ENCODE results near the gene ACVR2A. TPM values are rescaled to one million over a fixed set of nuclear protein-coding genes. Genes with fewer than 3 reads are reported as not detected.

Gene ACVR2A
- total RNA-seq: 41.7 TPM

- peak; percentile 77 for DNase-seq
Measured at GRCh38 chr2:147844697-147845410, at the start of gene ACVR2A. Gene ACVR2A, plus strand, starts transcription at chr2:147845029. Its CDS starts 124 bp downstream, at chr2:147845153.

GRCh38 chr2:147800316-147800715 is 44.5 kb upstream of the ACVR2A start:
- DNase-seq: peak; percentile 78

- no peak for DNase-seq
Measured at GRCh38 chr2:147806846-147807245, 38.0 kb upstream of the ACVR2A start.

- no peak for DNase-seq
Measured at GRCh38 chr2:147808520-147808919, 36.3 kb upstream of the ACVR2A start.

GRCh38 chr2:147810883-147811765 is 33.7 kb upstream of the ACVR2A start:
- no peak for DNase-seq

GRCh38 chr2:147818741-147819140 is 26.1 kb upstream of the ACVR2A start:
- DNase-seq: no peak

GRCh38 chr2:147824620-147825019 is 20.2 kb upstream of the ACVR2A start:
- DNase-seq: no peak

- DNase-seq: no peak
Measured at GRCh38 chr2:147826278-147827087, 18.3 kb upstream of the ACVR2A start.

GRCh38 chr2:147827088-147827375 is 17.8 kb upstream of the ACVR2A start:
- no peak for DNase-seq

- DNase-seq: no peak
Measured at GRCh38 chr2:147829106-147829505, 15.7 kb upstream of the ACVR2A start.

GRCh38 chr2:147836099-147836498 is 8.7 kb upstream of the ACVR2A start:
- DNase-seq: no peak

- peak; percentile 17 for DNase-seq
Measured at GRCh38 chr2:147843391-147843863, 1.4 kb upstream of the ACVR2A start.

GRCh38 chr2:147843864-147844696 is 749 bp upstream of the ACVR2A start:
- DNase-seq: peak; percentile 97

GRCh38 chr2:147845411-147845971 is 662 bp downstream of the ACVR2A start:
- DNase-seq: peak; percentile 54

GRCh38 chr2:147846412-147847081 is 1.7 kb downstream of the ACVR2A start:
- peak; percentile 61 for DNase-seq

- DNase-seq: no peak
Measured at GRCh38 chr2:147847746-147848391, 3.0 kb downstream of the ACVR2A start.

GRCh38 chr2:147850838-147851237 is 6.0 kb downstream of the ACVR2A start:
- DNase-seq: no peak

- DNase-seq: no peak
Measured at GRCh38 chr2:147851244-147851930, 6.6 kb downstream of the ACVR2A start.

- no peak for DNase-seq
Measured at GRCh38 chr2:147854557-147855134, 9.8 kb downstream of the ACVR2A start.

Measured in tongue (tissue), 2 donors.